Bone marrow (tissue), 2 donors: Measurements from ENCODE around the gene SLC25A23.
"Not testable (repeated sequence)": the region's sequence is repeated elsewhere in the genome, so short reads cannot be mapped to it uniquely, and the experiment has no call there.

Experiments used
- DNase-seq, 2 donors: peaks; one replicate each; lab custom pipeline; 2025; lab: John Stamatoyannopoulos, UW

Gene SLC25A23

GRCh38 chr19:6459262-6460098 is at the start of gene SLC25A23:
TSS of gene SLC25A23 (minus strand) at chr19:6459792. CDS start at chr19:6459628, 164 bp downstream.
- DNase-seq: no peak

- not testable (repeated sequence) for DNase-seq
Measured at GRCh38 chr19:6508028-6508771, 48.6 kb upstream of the SLC25A23 start.

GRCh38 chr19:6503407-6504201 is 44.0 kb upstream of the SLC25A23 start:
- DNase-seq: no peak

GRCh38 chr19:6501740-6502648 is 42.4 kb upstream of the SLC25A23 start, which contains the start of gene TUBB4A:
TSS of gene TUBB4A (minus strand) at chr19:6502309. CDS start at chr19:6502212, 97 bp downstream.
- DNase-seq: no peak

DNA sequence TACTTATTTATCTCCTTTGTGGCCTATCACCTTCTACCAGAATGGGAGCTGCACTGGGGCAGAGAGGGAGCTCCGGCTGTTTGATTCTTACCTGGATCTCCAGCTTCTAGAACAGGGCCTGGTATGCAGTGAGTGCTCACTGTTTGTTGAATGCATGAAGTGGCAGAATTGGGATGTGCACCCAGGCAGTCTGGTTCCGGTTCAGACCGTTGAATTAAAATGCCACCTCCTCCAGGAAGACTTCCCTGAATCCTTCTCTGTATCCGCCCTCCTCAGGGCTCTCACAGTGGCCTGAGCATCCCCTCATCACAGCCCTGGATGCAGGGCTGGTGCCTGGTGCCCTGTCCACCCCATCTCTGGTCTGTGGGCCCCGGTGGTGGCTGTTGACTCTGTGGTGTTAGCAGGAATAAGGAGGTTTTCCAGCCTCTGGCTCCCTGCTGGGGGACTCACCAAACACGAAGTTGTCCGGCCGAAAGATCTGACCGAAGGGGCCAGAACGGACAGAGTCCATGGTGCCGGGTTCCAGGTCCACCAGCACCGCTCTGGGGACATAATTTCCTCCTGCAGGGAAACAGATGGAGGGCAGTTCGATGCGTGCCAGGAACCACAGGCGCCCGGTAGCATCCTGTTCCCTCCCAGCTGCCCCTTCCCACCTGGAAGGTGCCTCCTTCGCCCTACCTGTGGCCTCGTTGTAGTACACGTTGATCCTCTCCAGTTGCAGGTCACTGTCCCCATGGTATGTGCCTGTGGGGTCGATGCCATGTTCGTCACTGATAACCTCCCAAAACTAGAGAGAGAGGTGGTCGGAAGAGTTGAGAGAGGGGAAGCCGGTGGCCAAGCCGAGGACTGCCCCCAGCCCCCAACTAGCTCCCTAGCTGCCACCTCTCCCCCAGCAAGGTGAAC is 41.5 kb upstream of the SLC25A23 start:
- DNase-seq: no peak

- DNase-seq: no peak
Measured at GRCh38 chr19:6499052-6499790, 39.6 kb upstream of the SLC25A23 start.

GRCh38 chr19:6498294-6499036 is 38.9 kb upstream of the SLC25A23 start:
- no peak for DNase-seq

GRCh38 chr19:6495947-6496346 is 36.4 kb upstream of the SLC25A23 start:
- no peak for DNase-seq

DNA sequence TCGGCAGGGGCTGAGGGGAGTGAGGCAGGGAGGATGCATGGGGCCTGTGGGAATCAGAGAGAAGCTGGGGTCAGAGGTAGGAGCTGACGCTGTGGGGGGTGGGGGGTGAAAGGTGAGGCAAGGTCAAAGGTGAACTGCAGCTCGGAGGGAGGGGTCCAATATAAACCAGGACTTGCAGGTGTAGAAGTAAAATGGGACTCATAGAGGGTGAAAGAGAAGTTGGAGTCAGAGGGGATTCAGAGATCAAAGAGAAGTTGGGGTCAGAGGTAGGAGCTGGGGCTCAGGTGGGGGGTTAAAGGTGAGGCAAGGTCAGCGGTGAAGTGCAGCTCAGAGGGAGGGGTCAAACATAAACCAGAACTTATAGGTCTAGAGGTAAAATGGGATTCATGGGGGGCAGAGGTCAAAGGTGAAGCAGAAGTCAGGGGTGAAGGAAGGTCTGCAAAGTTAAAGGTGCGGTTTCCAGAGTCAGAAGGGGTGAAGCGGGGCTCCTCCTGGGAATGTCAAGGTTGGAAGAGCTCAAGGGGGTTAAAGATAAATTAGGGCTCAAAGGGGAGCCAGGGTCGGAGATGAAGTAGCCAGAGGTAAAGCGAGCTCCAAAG is 34.9 kb upstream of the SLC25A23 start:
- DNase-seq: no peak

- DNase-seq: no peak
Measured at GRCh38 chr19:6491802-6492592, 32.4 kb upstream of the SLC25A23 start.

DNA sequence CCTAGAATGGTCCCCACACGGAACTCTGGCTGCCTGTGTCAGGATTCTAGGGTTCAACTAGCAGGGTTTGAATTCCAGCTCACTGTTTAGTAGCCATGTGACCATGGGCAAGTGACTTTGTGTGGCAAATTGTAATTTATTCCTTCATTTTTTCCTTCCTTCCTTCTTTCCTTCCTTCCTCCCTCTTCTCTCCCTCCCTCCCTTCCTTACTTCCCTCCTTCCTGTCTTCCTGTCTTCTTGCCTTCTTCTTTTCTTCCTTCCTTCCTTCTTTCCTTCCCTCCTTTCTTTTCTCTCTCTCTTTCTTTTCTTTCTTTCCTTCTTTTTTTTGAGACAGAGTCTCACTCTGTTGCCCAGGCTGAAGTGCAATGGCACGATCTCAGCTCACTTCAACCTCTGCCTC is 30.5 kb upstream of the SLC25A23 start:
- no peak for DNase-seq

DNA sequence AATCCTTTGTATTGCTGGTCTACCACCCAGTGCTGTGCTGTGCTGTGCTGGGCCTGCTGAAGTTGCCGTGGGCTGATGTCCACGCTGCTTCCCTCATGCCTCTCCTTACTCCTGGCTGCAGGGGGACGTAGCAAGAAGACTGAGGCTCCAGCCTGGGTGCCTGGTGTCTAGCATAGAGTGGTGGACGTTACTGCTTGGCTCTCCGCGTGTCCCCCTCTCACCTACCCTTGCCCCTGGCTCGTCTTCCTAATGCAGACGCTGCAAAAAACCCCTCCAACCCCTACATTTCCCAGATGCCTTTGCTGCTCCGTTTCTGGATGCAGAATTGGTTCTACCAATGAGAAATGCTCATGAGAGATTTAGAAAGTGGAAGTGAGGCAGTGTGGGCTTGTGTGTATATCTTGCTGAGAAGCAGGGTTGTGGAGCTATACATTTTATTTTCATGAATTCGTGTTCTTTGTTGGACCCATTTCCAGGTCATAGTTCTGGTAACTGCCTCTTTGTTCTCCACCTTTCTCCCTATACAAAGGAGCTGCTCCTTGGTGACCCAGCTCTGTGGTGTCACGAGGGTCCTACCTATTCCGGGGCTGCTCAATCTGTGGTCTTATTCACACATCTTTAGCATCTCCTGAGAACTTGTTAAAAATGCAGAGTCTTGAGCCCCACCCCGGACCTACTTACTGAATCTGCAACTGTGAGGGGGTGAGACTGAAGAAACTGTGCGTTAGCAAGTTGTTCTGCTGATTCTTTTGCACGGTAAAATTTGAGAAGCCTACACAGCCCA is 29.9 kb upstream of the SLC25A23 start:
- DNase-seq: no peak

GRCh38 chr19:6484831-6485230 is 25.2 kb upstream of the SLC25A23 start:
- DNase-seq: no peak

- DNase-seq: no peak
Measured at GRCh38 chr19:6484230-6484629, 24.6 kb upstream of the SLC25A23 start.

DNA sequence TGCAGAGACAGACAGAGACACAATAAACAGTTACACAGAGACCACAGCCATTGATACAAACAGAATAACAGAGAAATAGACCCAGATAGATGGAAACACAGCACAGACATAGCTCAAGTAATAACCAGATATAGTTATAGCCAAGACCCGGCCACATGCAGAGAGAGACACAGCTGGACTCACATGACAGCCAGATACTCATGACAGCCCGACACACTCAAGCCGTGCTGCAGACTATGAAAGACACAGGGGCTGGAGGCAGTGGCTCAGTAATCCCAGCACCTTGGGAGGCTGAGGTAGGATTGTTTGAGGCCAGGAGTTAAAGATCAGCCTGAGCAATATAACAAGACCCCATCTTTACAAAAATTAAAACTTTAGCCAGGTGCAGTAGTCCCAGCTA is 23.6 kb upstream of the SLC25A23 start:
- DNase-seq: no peak

DNA sequence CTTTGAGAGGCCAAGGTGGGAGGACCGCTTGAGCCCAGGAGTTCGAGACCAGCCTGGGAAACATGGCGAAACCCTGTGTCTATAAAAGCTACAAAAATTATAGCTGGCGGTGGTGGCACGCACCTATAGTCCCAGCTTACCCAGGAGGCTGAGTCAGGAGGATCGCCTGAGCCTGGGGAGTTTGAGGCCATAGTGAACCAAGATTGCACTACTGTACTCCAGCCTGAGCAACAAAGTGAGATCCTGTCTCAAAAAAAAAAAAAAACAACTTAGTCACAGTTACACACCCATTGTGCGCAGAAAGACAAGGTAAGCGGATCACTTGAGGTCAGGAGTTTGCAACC is 22.7 kb upstream of the SLC25A23 start:
- DNase-seq: no peak
